Neural cell (in vitro differentiated cells): ENCODE data around the gene TNNI3. TPM values are rescaled to one million over a fixed set of nuclear protein-coding genes. Genes with fewer than 3 reads are reported as not detected.
"Not testable (repeated sequence)": the region's sequence is repeated elsewhere in the genome, so short reads cannot be mapped to it uniquely, and the experiment has no call there.

Experiments used
- H2AFZ ChIP-seq: fragments of 200-600, 300-800 bp; sonication (generic), shearing (Covaris generic); 2 replicates; pipeline ENCODE4 v1.6.0; 2014; ENCODE audit warnings: low read depth, mild to moderate bottlenecking, antibody characterized with exemption, low read length, moderate library complexity
- H3F3A ChIP-seq: fragments of 200-600 bp; shearing (Covaris generic); 2 replicates; pipeline ENCODE4 v1.6.1; 2016; ENCODE audit warnings: mild to moderate bottlenecking, moderate library complexity, mixed read lengths, antibody characterized with exemption, low read length; ENCODE audit not compliant: insufficient read depth, poor library complexity, severe bottlenecking
- H3K27ac ChIP-seq: fragments of 200-600, 300-800 bp; sonication (generic), shearing (Covaris generic); 2 replicates; pipeline ENCODE4 v1.5.1; 2014; ENCODE audit warnings: mild to moderate bottlenecking, low read length, moderate library complexity
- H3K27me3 ChIP-seq: fragments of 300-800, 200-600 bp; sonication (generic), shearing (Covaris generic); 2 replicates; pipeline ENCODE4 v1.6.0; 2014; ENCODE audit warnings: mild to moderate bottlenecking, low read depth, low read length, moderate library complexity; ENCODE audit not compliant: insufficient read depth
- H3K36me3 ChIP-seq: fragments of 300-800, 200-600 bp; sonication (generic), shearing (Covaris generic); 2 replicates; pipeline ENCODE4 v1.5.1; 2014; ENCODE audit warnings: mild to moderate bottlenecking, antibody characterized with exemption, low read length, moderate library complexity; ENCODE audit not compliant: insufficient read depth
- H3K4me2 ChIP-seq: fragments of 300-800, 200-600 bp; sonication (generic), shearing (Covaris generic); 2 replicates; pipeline ENCODE4 v1.6.0; 2014; ENCODE audit warnings: mild to moderate bottlenecking, low read length
- H3K4me3 ChIP-seq: fragments of 300-800, 200-600 bp; sonication (generic), shearing (Covaris generic); 2 replicates; pipeline ENCODE4 v1.5.1; 2014; ENCODE audit warnings: mild to moderate bottlenecking, low read length, moderate library complexity
- H3K79me2 ChIP-seq: fragments of 200-600 bp; shearing (Covaris generic); replicated peaks from 2 replicates; pipeline ENCODE4 v1.6.0; 2014; ENCODE audit warnings: mild to moderate bottlenecking, low read length, moderate library complexity; ENCODE audit not compliant: insufficient read depth
- H3K9ac ChIP-seq: fragments of 300-800, 200-600 bp; sonication (generic), shearing (Covaris generic); 2 replicates; pipeline ENCODE4 v1.6.1; 2016; ENCODE audit warnings: mild to moderate bottlenecking, low read length, mixed read lengths
- H3K9me2 ChIP-seq: fragments of 200-600 bp; shearing (Covaris generic); 2 replicates; pipeline ENCODE4 v1.6.1; 2016; ENCODE audit warnings: mild to moderate bottlenecking, low read length, mixed read lengths; ENCODE audit not compliant: insufficient read depth
- H3K9me3 ChIP-seq: fragments of 200-600, 300-800 bp; sonication (generic), shearing (Covaris generic); 2 replicates; pipeline ENCODE4 v1.6.1; 2016; ENCODE audit warnings: mild to moderate bottlenecking, mixed run types, low read length, moderate library complexity, mixed read lengths
- H4K20me1 ChIP-seq: fragments of 200-600 bp; shearing (Covaris generic); 2 replicates; pipeline ENCODE4 v1.6.1; 2016; ENCODE audit warnings: mild to moderate bottlenecking, mixed run types; ENCODE audit not compliant: insufficient read depth
- CTCF ChIP-seq: fragments of 450-650 bp; IDR thresholded peaks from 2 replicates; pipeline ENCODE4 v1.5.1; 2014; ENCODE audit warnings: antibody characterized with exemption, mild to moderate bottlenecking, moderate library complexity; ENCODE audit not compliant: poor library complexity, severe bottlenecking
- EP300 ChIP-seq: fragments of 450-650 bp; conservative IDR thresholded peaks from 2 replicates; pipeline ENCODE4 v1.6.1; 2014; ENCODE audit warnings: antibody characterized with exemption, mild to moderate bottlenecking, moderate library complexity; ENCODE audit not compliant: poor library complexity, severe bottlenecking
- EZH2 ChIP-seq: fragments of 200-600, 300-800 bp; shearing (Covaris generic), sonication (generic); IDR thresholded peaks from 2 replicates; pipeline ENCODE4 v1.6.1; 2014; ENCODE audit warnings: antibody characterized with exemption, low read length, borderline replicate concordance, mild to moderate bottlenecking; ENCODE audit not compliant: insufficient read depth, poor library complexity, severe bottlenecking
- MXI1 ChIP-seq: fragments of 450-650 bp; conservative IDR thresholded peaks from 2 replicates; pipeline ENCODE4 v1.6.1; 2014; ENCODE audit warnings: antibody characterized with exemption, mild to moderate bottlenecking; ENCODE audit not compliant: poor library complexity, severe bottlenecking
- POLR2AphosphoS5 ChIP-seq: IDR thresholded peaks from 2 replicates; pipeline ENCODE4 v1.6.1; 2012
- RAD21 ChIP-seq: fragments of 450-650 bp; conservative IDR thresholded peaks from 2 replicates; pipeline ENCODE4 v1.6.1; 2014; ENCODE audit warnings: antibody characterized with exemption, mild to moderate bottlenecking, moderate library complexity
- REST ChIP-seq: IDR thresholded peaks from 2 replicates; pipeline ENCODE4 v1.6.1; 2012; ENCODE audit warnings: borderline replicate concordance
- SMC3 ChIP-seq: fragments of 450-650 bp; conservative IDR thresholded peaks from 2 replicates; pipeline ENCODE4 v1.6.1; 2014; ENCODE audit warnings: antibody characterized with exemption, mild to moderate bottlenecking, moderate library complexity; ENCODE audit not compliant: poor library complexity
- TAF1 ChIP-seq: IDR thresholded peaks from 2 replicates; pipeline ENCODE4 v1.6.1; 2012; ENCODE audit warnings: low read depth
- polyA plus RNA-seq: library from polyadenylated mRNA; depleted of rRNA; stranded (reverse); fragments of >200 nt; gene quantifications from 2 replicates; pipeline ENCODE4 v1.2.3, GENCODE V29; 2014

The TNNI3 gene
- polyA plus RNA-seq, 1 donor from 2014 or later: 22.5 TPM

- not testable (repeated sequence) for H3K27me3 ChIP-seq, H3K4me3 ChIP-seq, H3K9me3 ChIP-seq
These were observed 44.7 kb upstream of the TNNI3 start for GRCh38 chr19:55202199-55202598.

GRCh38 chr19:55199620-55200204, 42.2 kb upstream of the TNNI3 start:
- Histone ChIP-seq H3K9ac (no peak overlapping the region), H3K27ac (no peak overlapping the region), H4K20me1 (no peaks in the 10 kb centered on the region), H2AFZ (no peak overlapping the region), H3K9me3 (no peaks in the 10 kb centered on the region), H3K4me3 (no peak overlapping the region), H3K4me2 (no peak overlapping the region), H3F3A (no peaks in the 10 kb centered on the region), H3K36me3 (no peaks in the 10 kb centered on the region), H3K79me2 (no peaks in the 10 kb centered on the region), H3K9me2 (no peaks in the 10 kb centered on the region), H3K27me3 (no peaks in the 10 kb centered on the region)
- TF ChIP-seq CTCF (no peak), EP300 (no peak), POLR2AphosphoS5 (no peak), RAD21 (no peak), EZH2 (no peak), SMC3 (no peak), MXI1 (no peak), TAF1 (no peak), REST (no peak)

More at GRCh38 chr19:55202199-55202598, 44.7 kb upstream of the TNNI3 start:
- H3K9me2 ChIP-seq, H4K20me1 ChIP-seq, H3F3A ChIP-seq, H2AFZ ChIP-seq, H3K79me2 ChIP-seq, H3K36me3 ChIP-seq, H3K4me2 ChIP-seq, H3K27ac ChIP-seq, H3K9ac ChIP-seq: not testable (repeated sequence)

GRCh38 chr19:55198651-55199050, 41.1 kb upstream of the TNNI3 start:
- H3K36me3 ChIP-seq: no peaks in the 10 kb centered on the region
- H4K20me1 ChIP-seq: no peaks in the 10 kb centered on the region
- no peaks in the 10 kb centered on the region for H3K27me3 ChIP-seq
- no peak overlapping the region for H3K27ac ChIP-seq
- no peaks in the 10 kb centered on the region for H3K79me2 ChIP-seq
- H3F3A ChIP-seq: no peaks in the 10 kb centered on the region
- no peak overlapping the region for H3K4me3 ChIP-seq
- H3K9ac ChIP-seq: no peak overlapping the region
- no peaks in the 10 kb centered on the region for H3K9me2 ChIP-seq
- no peaks in the 10 kb centered on the region for H3K9me3 ChIP-seq
- no peak overlapping the region for H3K4me2 ChIP-seq
- TF ChIP-seq RAD21 (no peak), MXI1 (no peak), EP300 (no peak), POLR2AphosphoS5 (no peak), SMC3 (no peak), EZH2 (no peak), CTCF (no peak), REST (no peak), TAF1 (no peak)
- H2AFZ ChIP-seq: no peak overlapping the region
